ENCODE results near the gene PDZRN4.

PDZRN4 gene

DNA sequence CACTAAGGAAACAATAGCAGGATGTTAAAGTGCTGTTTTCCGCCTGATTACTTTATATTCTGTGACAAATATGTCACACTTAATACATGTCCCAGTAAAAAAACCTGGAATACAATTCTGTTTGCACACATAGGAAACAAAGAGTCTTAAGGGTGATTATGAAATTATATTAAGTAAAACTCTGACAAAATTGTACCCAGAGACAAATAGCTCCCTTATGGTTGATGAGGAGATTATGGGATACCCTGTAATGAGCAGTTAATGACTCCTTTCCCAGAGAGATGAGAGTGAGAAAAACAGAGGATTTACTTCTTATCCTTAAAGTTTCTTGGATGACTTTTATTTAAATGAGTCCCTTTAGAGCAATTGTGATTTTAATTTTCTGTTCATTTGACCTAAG, 370.6 kb downstream of the PDZRN4 start:
- DNase-seq (ENCODE audit: extremely low read depth, low read depth): no peak
- TF ChIP-seq CTCF (IDR thresholded peaks at IDR 0.05; ENCODE audit: low read depth, low read length): no peak

GRCh38 chr12:41563051-41563450, 374.9 kb downstream of the PDZRN4 start:
- no peak for DNase-seq (ENCODE audit: extremely low read depth, low read depth)
- no peak for TF ChIP-seq CTCF (IDR thresholded peaks at IDR 0.05; ENCODE audit: low read depth, low read length)

- DNase-seq (ENCODE audit: extremely low read depth, low read depth): no peak
- no peak for TF ChIP-seq CTCF (IDR thresholded peaks at IDR 0.05; ENCODE audit: low read depth, low read length)
Observed at GRCh38 chr12:41564816-41565215, 376.7 kb downstream of the PDZRN4 start.

DNA sequence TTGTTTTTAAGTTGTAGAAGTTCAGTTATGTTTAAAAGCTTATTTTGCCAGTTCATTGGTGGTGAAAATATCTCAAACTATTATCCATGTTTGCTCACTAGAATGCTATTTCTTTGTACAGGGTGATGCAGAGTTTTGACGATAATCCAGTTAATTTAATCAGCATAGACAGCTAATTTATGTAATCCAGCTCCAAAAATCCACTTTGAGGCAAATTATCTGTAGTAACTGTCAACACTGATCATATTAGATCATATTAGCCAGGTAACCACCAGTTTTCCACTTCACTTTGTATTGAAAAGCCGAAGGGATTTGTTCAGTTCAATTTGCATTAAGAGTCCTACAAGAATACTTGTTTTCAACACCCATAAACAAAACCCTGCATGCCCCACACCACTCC, 378.6 kb downstream of the PDZRN4 start:
- no peak for TF ChIP-seq CTCF (IDR thresholded peaks at IDR 0.05; ENCODE audit: low read depth, low read length)
- no peak for DNase-seq (ENCODE audit: extremely low read depth, low read depth)

GRCh38 chr12:41573445-41573844, 385.3 kb downstream of the PDZRN4 start:
- no peak for TF ChIP-seq CTCF (IDR thresholded peaks at IDR 0.05; ENCODE audit: low read depth, low read length)
- no peak for DNase-seq (ENCODE audit: extremely low read depth, low read depth)

- TF ChIP-seq CTCF (IDR thresholded peaks at IDR 0.05; ENCODE audit: low read depth, low read length): no peak
- no peak for DNase-seq (ENCODE audit: extremely low read depth, low read depth)
Observed at GRCh38 chr12:41576925-41577324, 388.8 kb downstream of the PDZRN4 start.

- DNase-seq (ENCODE audit: extremely low read depth, low read depth): no peak
- TF ChIP-seq CTCF (IDR thresholded peaks at IDR 0.05; ENCODE audit: low read depth, low read length): no peak
Observed at GRCh38 chr12:41577995-41578394, 389.9 kb downstream of the PDZRN4 start.

Measured in AG09319 (cell line).